ENCODE results near the gene MTUS2.
"Not testable (repeated sequence)": the region's sequence is repeated elsewhere in the genome, so short reads cannot be mapped to it uniquely, and the experiment has no call there.

The MTUS2 gene

DNA sequence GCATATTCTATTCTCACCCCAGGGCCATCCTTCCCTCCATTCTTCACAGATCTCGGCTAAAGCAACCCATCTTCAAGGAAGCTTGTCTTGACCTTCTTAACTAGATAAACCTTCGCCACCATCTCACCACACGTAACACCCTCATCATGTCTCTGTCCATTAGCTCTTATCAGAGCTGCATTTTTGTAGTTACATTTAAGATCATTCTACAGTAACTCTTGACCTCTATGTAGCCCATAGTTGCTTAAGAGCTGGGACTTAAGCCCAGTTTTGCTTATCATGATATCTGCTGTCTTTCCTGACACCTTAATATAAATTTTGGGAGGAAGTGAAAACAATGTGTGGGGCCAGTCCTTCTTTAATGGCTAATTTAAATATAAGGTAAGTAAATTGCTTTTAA, 345.1 kb downstream of the MTUS2 start:
- DNase-seq (ENCODE audit: low read depth): no peak

DNA sequence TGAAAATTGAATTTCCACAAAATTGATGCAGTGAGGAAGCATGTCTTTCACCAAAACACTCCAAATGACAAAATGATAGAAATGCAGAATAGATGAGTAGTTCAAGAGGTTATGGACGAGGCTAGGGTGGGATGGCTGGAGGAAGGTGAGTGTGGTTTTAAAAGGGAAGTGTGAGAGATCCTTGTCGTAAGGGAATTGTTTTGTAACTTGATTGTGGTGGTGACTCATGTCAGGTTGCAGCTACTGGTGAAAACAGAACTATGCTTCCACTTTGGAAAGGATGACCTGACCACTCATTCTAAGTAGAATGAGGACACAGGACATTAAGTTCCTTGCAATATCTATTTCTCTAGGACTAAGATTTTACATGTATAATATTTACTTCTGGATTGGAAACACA, 345.7 kb downstream of the MTUS2 start:
- no peak for DNase-seq (ENCODE audit: low read depth)

DNA sequence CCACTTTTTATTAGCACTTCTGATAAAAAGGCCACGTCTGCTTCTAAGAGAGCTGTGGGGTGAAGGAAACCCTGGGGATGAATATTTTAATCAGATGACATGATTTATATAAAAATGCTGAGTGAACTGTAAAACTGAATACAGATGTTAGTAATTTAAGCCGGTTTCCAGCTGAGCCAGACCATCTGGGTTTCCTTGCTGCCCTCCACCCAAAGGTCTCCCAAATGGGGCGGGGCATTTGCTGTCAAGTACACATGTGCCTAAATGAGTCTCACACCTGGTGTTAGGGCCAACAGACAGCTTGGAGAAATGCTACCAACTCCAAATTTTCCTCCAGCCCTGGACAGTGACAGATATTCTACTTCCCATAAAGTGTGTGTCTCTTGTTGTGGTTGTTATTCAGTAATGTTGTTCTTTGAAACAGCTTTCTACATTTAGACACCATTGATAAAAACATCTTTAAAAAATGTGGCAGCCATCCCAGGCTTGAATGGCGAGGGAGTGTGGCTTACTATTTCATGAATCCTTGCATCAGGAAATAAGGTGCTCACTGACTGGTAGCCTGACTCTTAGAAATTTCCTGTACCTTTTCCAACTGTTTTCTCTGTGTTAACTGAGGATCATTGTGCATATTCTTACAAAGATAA, 350.4 kb downstream of the MTUS2 start:
- DNase-seq (ENCODE audit: low read depth): no peak

DNA sequence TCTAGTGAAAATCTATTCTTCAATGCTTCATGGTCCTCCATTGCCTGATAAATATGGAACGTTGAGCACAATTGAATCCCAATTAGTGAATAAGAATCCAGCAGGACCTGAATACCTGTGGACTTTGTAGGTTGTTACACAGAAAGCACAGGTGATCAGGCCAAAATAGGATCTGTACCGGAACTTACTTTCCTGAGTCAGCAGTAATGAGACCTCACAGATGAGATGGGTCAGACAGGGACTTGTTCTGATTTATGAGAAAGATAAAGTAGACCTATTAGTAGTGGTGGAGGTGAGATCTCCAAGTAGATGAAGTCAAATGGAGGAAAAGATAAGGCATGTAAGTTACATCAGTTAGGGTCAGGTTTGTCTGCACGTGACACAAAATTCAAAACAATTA, 351.1 kb downstream of the MTUS2 start:
- no peak for DNase-seq (ENCODE audit: low read depth)

DNA sequence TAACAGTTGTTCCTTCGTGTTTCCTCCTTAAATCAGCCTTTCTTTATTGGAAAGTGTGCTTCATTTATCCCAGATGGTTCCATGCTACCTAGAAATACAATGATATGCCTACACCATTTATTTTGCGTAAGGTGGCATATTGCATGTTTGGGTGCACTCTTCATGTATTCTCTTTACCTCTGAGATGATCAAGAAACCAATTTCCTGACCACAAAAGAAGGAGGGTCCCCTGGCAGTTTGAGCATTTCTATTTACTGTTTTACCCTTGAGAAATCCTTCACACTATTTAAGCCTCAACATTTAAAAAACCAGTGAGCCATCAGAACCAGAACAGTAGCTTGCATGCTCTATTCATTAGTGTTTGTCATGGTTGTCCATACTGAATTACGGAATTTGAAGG, 354.0 kb downstream of the MTUS2 start:
- DNase-seq (ENCODE audit: low read depth): no peak

DNA sequence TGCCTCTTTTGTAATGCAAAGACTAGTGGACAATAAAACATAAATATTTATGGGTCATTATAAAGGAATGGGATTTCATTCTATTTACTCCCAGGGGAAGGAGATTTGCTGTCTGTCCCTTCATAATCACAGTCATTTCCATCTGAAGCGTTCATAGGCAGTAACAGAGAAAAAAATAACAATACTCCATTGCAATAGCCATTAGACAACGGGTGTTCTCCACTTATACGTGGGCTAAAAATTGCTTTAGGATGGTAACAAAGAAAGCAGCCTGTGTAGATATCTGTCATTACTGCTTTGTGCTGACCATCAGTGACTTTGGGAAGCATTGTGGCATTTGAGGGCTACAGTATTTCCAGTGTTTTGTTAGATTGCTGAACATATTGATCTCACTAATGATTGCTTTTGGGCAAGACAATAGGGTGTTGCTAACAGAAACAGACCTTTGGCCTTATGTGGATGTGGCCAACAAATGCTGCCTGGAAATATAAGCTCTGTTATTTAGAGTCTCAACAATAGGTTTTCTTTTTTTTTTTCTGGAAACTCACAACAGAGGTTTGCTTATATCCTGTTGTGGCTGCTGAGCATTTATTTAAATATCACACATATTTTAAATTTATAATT, 355.2 kb downstream of the MTUS2 start:
- no peak for DNase-seq (ENCODE audit: low read depth)

DNA sequence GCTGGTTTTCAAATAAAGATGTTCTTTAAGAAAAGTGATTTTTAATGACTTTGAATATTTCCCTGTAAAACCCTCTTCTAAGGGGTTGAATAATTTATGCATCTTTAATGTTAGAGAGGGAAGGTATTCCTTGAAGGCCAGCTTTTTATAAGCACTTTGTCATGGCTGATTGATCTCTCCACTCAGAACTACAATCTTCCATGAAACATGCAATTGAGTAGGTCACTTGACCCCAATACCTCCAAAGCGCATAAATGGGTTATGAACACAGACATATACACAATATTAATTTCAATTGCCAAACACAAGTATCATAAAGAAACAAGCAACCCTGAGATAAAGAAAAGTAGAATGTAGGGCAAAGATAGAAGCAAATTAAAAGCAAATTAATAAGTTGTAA, 359.9 kb downstream of the MTUS2 start:
- DNase-seq (ENCODE audit: low read depth): no peak

DNA sequence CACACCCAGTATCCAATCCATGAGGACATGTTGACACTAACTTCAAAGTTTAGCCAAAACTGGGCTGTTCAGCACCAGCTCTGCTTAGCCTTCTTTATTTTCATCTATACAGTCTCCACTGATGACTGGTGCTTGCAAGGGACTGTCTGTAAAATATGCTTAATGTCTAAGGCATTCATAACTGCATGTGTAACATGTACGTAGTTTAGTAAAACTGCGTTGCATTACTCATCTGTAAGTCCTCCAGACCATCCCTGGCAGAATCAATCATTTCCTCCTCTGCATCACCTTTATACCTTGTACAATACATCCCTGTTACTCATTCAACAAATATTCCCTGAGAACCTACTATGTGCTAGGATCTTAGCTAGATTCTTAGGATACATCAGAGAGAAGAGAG, 362.1 kb downstream of the MTUS2 start:
- DNase-seq (ENCODE audit: low read depth): no peak

DNA sequence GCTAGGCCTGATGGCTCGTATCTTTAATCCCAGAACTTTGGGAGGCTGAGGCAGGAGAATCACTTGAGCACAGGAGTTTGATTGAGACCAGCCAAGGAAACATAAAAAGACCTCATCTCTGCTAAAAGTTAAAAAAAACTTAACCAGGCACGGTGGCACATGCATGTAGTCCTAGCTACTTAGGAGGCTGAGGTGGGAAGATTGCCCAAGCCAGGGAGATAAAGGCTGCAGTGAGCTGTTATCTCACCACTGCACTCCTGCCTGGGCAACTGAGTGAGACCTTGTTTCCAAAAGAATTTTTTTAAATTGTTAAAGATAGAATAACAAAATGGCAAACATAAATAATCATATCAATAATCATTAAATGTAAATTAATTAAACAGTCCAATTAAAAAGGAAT, 365.8 kb downstream of the MTUS2 start:
- DNase-seq (ENCODE audit: low read depth): no peak

DNA sequence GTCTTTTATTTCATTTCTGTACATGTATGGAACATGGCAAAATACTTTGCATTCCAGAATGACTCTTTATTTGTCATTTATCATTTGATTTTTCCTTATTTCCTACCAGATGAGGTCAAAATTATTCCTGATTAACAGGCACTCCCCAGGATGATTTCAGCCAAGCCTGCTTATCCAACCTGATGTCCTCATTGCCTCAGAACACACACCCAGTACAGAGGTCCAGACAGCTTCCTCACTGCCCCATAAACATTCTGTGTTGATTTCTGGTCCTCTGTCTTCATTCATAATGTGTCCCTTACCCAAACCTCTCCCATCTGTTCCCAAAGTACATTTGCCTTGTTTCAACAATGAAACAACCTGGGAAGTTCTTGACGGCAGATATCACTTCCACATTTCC, 367.4 kb downstream of the MTUS2 start:
- no peak for DNase-seq (ENCODE audit: low read depth)

DNA sequence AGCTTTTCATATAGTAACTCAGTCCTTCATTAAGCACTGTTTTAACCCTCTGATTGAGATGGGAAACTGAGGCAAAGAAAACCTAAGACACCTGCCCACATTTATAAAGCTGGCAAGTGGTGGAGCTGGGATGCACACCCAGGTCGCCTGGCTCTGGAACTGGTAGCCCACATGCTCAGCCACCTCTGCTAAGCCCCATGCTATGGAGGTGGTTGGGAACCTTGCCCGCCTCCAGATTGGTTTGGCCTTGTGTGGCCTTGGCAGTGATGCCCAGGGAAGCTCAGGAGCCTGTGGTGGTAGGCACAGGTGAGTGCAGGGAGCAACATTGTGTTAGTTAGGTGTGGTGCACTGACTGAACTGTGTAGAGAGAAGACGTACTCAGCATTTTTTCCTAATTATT, 370.2 kb downstream of the MTUS2 start:
- DNase-seq (ENCODE audit: low read depth): no peak

DNA sequence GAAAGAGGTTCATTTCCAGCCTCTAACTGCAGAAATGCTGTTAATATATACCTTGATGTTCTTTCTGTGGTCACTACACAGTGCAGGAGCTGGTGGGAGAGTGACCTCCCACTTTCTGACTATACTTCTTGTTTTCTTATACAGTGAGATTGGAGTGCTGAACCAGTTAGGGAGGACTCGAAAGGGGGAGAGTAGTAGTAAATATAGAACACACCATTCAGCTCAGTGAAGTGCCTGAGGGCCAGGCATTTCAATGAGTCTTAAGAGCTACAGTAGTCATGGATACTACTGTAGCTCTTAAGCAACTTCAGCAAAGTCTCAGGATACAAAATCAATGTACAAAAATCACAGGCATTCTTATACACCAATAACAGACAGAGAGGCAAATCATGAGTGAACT, 372.9 kb downstream of the MTUS2 start:
- no peak for DNase-seq (ENCODE audit: low read depth)

DNA sequence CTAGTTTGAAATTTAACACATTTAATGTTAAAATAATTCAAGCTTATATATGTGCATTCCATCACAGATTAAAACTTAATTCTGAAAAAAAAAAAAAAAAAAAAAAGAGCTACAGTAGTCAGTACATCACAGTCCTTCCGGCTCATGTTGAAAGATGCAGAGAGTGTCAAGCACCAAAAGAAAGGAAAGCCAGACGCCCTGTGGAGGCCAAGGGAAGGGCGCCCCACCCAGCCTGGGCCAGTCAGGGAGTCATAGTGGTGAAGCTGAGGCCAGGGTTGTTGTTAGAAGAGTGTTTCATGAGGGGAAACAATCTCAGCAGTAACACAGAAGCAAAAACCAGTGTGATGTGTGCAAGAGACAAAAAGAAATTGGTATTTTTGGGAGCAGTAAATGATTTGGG, 375.3 kb downstream of the MTUS2 start:
- DNase-seq (ENCODE audit: low read depth): no peak

DNA sequence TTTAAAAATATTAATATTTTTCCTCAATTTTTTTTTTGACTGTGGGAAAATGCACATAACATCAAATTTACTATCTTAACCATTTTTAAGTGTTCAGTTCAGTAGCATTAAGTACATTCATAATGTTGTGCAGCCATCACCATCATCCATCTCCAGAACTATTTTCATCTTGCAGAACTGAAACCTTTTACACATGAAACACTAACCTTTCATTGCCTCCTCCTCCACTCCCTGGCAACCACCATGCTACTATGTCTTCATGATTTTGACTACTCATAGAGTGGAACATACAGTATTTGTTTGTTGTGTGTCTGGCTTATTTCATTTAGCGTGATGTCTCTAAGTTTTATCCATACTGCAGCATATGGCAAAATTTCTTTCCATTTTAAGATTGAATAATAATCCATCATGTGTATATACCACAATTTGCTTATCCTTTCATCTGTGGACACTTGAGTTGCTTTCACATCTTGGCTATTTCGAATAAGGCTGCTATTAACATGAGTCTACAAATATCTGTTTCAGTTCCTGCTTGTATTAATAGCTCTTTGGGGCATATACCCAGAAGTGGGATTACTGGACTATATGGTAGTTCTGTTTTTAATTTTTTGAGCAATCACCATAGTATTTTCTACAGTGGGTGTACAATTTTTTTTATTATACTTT, 376.4 kb downstream of the MTUS2 start:
- no peak for DNase-seq (ENCODE audit: low read depth)

DNA sequence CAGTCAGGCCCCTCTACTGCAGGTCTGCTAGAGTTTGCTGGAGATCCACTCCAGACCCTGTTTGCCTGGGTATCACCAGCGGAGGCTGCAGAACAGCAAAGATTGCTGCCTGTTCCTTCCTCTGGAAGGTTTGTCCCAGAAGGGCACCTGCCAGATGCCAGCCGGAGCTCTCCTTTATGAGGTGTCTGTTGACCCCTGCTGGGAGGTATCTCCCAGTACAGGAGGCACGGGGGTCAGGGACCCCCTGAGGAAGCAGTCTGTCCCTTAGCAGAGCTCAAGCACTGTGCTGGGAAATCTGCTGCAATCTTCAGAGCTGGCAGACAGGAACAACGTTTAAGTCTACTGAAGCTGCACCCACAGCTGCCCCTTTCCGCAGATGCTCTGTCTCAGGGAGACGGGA, 382.6 kb downstream of the MTUS2 start:
- not testable (repeated sequence) for DNase-seq (ENCODE audit: low read depth)

DNA sequence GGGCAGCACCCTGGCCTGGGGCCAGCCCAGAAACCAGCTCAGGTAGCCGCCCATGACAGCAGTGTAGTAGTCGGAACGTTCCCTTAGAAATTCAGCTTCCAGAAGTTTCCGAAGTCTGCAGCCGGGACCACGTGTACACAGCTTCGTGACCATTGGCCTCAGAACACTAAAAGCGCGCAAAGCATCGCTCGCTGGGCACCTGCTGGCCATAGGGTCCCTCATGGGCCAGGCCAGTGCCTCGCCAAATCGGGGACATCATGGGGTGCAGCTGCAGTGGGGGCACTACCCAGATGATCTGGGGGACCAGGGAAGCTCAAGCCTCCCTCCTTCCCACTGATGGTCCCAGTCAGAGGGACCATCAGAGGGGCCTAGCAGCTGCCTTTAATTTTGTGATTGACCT, 384.5 kb downstream of the MTUS2 start:
- no peak for DNase-seq (ENCODE audit: low read depth)

DNA sequence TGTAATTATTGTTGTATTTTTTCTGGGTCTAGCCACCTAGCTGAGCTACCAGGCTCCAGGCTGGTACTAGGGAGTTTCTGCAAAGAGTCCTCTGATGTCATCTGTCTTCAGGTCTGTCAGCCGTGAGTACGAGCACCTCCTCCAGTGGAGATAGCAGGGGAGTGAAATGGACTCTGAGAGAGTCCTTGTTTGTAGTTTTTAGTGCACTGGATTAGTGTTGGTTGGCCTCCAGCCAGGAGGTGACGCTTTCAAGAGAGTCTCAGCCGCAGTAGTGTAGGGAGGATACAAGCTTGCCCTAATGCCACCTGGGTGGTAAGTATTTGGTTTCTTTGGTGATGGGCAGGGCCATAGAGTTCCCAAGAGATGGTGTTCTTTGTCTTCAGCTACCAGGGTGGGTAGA, 390.5 kb downstream of the MTUS2 start:
- no peak for DNase-seq (ENCODE audit: low read depth)

DNA sequence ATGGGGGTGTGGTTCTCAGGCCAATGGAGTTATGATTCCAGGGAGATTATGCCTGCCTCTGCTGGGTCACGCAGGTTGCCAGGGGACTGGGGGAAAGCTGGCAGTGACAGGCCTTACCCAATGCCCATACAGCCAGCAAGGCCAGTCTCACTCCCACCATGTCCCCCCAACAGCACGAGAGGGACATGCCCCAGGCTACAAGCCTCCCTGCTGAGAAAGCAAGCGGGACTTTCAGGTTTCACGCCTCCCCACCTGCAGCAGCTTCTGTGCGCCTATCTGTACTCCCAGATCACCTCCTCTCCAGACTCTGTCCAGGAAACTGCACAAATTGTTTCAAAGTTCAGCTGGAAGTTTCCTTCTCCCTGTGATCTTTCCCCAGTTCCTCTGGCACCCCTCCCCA, 391.0 kb downstream of the MTUS2 start:
- not testable (repeated sequence) for DNase-seq (ENCODE audit: low read depth)

DNA sequence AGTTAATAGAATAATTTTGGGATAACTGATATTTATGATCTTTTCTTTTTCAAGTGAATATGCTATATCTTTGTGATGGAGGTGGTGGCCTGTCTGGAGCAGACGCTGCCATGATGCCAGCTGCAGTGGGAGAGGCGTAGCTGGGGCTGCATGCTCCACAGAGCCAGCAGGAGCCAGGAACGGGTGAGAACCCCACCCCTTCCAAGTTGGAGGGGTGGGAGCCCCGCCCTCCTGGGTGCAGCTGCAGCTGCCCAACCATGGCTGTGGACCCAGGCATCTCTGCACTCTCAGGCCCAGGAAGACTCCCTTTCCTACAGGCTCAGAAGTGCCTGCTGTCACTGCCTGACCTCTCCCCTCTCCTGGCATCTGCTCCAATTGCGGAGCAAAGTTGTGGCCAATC, 402.3 kb downstream of the MTUS2 start:
- DNase-seq (ENCODE audit: low read depth): no peak

DNA sequence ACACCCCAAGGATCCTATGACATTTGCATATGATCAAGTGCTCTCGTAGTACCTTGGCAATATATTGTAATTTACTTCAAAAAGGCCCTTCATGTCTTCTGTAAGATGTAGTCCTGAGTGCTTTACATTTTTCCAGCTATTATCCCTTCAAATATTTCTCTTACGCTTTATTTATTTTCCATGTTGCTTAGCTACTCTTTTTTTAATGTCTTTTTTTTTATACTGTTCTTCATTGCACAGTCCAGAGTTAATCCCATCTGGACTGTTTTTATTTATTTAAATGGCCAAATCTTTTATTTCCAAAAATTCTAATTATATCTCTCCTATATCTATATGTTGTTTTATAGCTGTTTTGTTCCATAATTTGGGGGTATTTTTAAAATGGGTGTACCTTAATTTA, 404.1 kb downstream of the MTUS2 start:
- DNase-seq (ENCODE audit: low read depth): no peak

DNA sequence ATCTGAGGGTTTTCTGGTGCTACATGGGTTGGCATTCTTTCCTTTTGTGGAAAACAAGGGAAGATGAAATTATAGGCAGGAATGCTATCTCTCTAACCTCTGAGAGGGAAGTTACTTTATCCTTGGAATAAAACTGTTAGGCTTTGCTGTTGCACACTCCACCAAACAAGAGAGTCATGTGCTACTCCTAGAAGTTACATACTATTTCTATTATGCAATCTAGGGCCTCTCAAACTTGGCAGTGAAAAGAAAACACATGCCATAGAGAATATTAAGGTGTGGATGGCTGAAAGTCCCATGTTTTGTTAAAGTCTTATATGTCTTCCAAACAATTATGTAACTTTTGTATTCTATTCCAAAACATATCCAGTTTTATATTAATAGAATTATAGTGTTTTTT, 407.4 kb downstream of the MTUS2 start:
- no peak for DNase-seq (ENCODE audit: low read depth)

DNA sequence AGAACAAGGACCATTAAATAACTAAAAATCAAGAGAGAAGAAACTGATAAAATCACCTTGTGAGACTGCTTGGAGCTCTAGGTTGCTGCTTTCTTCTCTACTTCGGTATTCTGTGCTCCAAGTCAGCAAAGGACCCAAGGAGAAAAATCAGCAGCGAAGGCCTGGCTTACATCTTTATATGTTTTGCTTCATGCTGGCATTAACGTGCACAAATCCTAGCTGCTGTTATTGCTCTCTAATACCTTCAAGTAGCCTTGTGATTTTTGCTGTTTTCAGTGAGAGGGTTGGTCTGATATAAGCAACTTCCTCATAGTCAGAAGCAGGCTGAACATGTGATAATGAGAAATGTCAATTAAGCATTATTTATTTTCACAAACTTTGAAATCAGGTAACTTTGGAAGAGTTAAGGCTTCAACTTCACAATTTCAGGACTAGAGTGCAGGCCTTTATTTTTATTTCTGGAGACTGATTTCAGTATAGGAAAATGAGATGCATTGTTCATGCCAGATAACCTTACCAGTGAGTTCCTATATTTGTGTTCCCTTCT, 410.2 kb downstream of the MTUS2 start:
- no peak for DNase-seq (ENCODE audit: low read depth)
